PFSK-1 (cell line): Measurements from ENCODE around the gene RAD51B.

Experiments
- FOXP2 ChIP-seq: optimal IDR thresholded peaks from 2 replicates; pipeline ENCODE3; 2011; ENCODE audit warnings: borderline replicate concordance, control low read depth, inconsistent platforms; ENCODE audit not compliant: insufficient read depth; ENCODE audit errors: extremely low read length, extremely low read depth
- POLR2AphosphoS5 ChIP-seq: IDR thresholded peaks from 2 replicates; pipeline ENCODE4 v1.6.1; 2012; ENCODE audit warnings: low read depth, mild to moderate bottlenecking, control low read depth, low read length, moderate library complexity
- REST ChIP-seq, 2 experiments: IDR thresholded peaks; 2 replicates each; pipeline versions ENCODE4 v1.6.1 to v1.8.0; 2011 to 2012; ENCODE audit warnings: low read depth in 2 of 2, low read length in 2 of 2, control low read depth in 1 of 2, inconsistent platforms in 1 of 2, mild to moderate bottlenecking in 1 of 2, moderate library complexity in 1 of 2; ENCODE audit not compliant: insufficient read depth in 1 of 2
- SIN3A ChIP-seq: IDR thresholded peaks from 2 replicates; pipeline ENCODE4 v1.6.1; 2012; ENCODE audit warnings: mild to moderate bottlenecking, low read length, moderate library complexity, borderline replicate concordance; ENCODE audit not compliant: insufficient read depth
- TAF1 ChIP-seq: IDR thresholded peaks from 2 replicates; pipeline ENCODE4 v1.6.1; 2012; ENCODE audit warnings: low read length, control low read depth, borderline replicate concordance; ENCODE audit not compliant: insufficient read depth

RAD51B gene

GRCh38 chr14:68420350-68420749, 600.8 kb downstream of the RAD51B start:
- no peak for TF ChIP-seq TAF1
- no peak for TF ChIP-seq REST (IDR thresholded peaks at IDR 0.05; ENCODE audit: insufficient read depth in 1 of 2, low read depth in 2 of 2, low read length in 2 of 2)
- no peak for TF ChIP-seq POLR2AphosphoS5
- no peak for TF ChIP-seq SIN3A
- no peak for TF ChIP-seq FOXP2

GRCh38 chr14:68421116-68421515, 601.5 kb downstream of the RAD51B start:
- TF ChIP-seq SIN3A, result no peak
- no peak for TF ChIP-seq TAF1
- no peak for TF ChIP-seq POLR2AphosphoS5
- TF ChIP-seq REST (IDR thresholded peaks at IDR 0.05; ENCODE audit: insufficient read depth in 1 of 2, low read depth in 2 of 2, low read length in 2 of 2), result no peak
- no peak for TF ChIP-seq FOXP2

GRCh38 chr14:68423686-68424085, 604.1 kb downstream of the RAD51B start:
- TF ChIP-seq SIN3A (no peak), FOXP2 (no peak), POLR2AphosphoS5 (no peak), TAF1 (no peak), REST (IDR thresholded peaks at IDR 0.05; ENCODE audit: insufficient read depth in 1 of 2, low read depth in 2 of 2, low read length in 2 of 2) (no peak)

GRCh38 chr14:68424443-68425172, 605.0 kb downstream of the RAD51B start:
- TF ChIP-seq TAF1 (no peak), REST (IDR thresholded peaks at IDR 0.05; ENCODE audit: insufficient read depth in 1 of 2, low read depth in 2 of 2, low read length in 2 of 2) (no peak), SIN3A (no peak), FOXP2 (no peak), POLR2AphosphoS5 (no peak)
